Neural progenitor cell (in vitro differentiated cells): Measurements from ENCODE around the gene KHNYN.

Experiments used
- CTCF ChIP-seq: fragments of 200-600 bp; sonication (generic); IDR thresholded peaks from 2 replicates; pipeline ENCODE4 v1.5.1; 2017; ENCODE audit warnings: antibody characterized with exemption, mild to moderate bottlenecking
- EZH2 ChIP-seq: fragments of 200-600 bp; sonication (generic); IDR thresholded peaks from 2 replicates; pipeline ENCODE4 v1.6.1; 2017; ENCODE audit warnings: antibody characterized with exemption, mild to moderate bottlenecking, moderate library complexity

GRCh38 chr14:24438223-24439097, 8.7 kb downstream of the KHNYN start:
- TF ChIP-seq CTCF (no peak), EZH2 (no peak)
